Uterus (tissue), 2 donors: ENCODE data around the gene RECQL5.

ENCODE experiments used
- CTCF ChIP-seq, 4 experiments: fragments of 200-600 bp in 2 of 4; fragments of 450-650 bp in 2 of 4; sonication (generic) in 2 of 4; IDR thresholded peaks; one replicate each; pipeline ENCODE4 v1.5.1; 2016 to 2019; ENCODE audit warnings: antibody characterized with exemption in 4 of 4, mild to moderate bottlenecking in 2 of 4, moderate library complexity in 1 of 4
- POLR2A ChIP-seq, 2 donors: fragments of 450-650 bp; IDR thresholded peaks; one replicate each; pipeline ENCODE4 v1.6.1; 2016; ENCODE audit warnings: antibody characterized with exemption in 2 of 2, mild to moderate bottlenecking in 1 of 2, moderate library complexity in 1 of 2

- no peak for TF ChIP-seq CTCF (IDR thresholded peaks at IDR 0.05)
- no peak for TF ChIP-seq POLR2A (IDR thresholded peaks at IDR 0.05)
These were observed 18.0 kb upstream of the RECQL5 start for GRCh38 chr17:75684924-75685323.
